ENCODE data around the gene TRIM2. TPM values are rescaled to one million over a fixed set of nuclear protein-coding genes. Genes with fewer than 3 reads are reported as not detected.

TRIM2 gene
- total RNA-seq, 1 donor from 2014 or later, result not detected

Other genes starting within 250 kb of the TRIM2 start
- 15.0 and 18.8 TPM in 2 replicates for gene MND1, start 140.2 kb downstream of the TRIM2 start, total RNA-seq

All from activated CD4-positive, alpha-beta T cell treated with anti-CD3 and anti-CD28 coated beads, Interleukin-2, amount 10 ng/mL, durations not matched to agents 24 days and 14 days (primary cell).